OCI-LY7 (cell line): ENCODE measurements around the gene SAMD10. TPM values are rescaled to one million over a fixed set of nuclear protein-coding genes. Genes with fewer than 3 reads are reported as not detected.

Experiments
- BruUV-seq: library from RNA; stranded (reverse); fragments of 400-500 nt; replicated peaks from 2 replicates; lab custom pipeline; 2021; lab: Mats Ljungman, UMichigan
- CTCF ChIA-PET: fragments of 300-600 bp; sonication (Branson Sonifier 250); formaldehyde crosslinking; loops from one replicate; lab custom pipeline; 2022; ENCODE audit warnings: antibody characterized with exemption; ENCODE audit not compliant: unreplicated experiment; lab: Charles Lee
- POLR2A ChIA-PET: fragments of 300-600 bp; sonication (Branson Sonifier 250); formaldehyde crosslinking; loops from one replicate; lab custom pipeline; 2022; ENCODE audit warnings: antibody characterized with exemption; lab: Charles Lee
- DNase-seq: peaks from one replicate; pipeline ENCODE4 v3.0.0-alpha.2; 2015; ENCODE audit warnings: low spot score
- H2AFZ ChIP-seq: fragments of 200-600 bp; sonication (generic), shearing (Covaris generic); 2 replicates; pipeline ENCODE4 v1.6.1; 2014; ENCODE audit warnings: mild to moderate bottlenecking, antibody characterized with exemption, low read length, moderate library complexity
- H3K27ac ChIP-seq: fragments of 200-600 bp; sonication (generic); 2 replicates; pipeline ENCODE4 v1.5.1; 2014; ENCODE audit warnings: mixed run types, low read depth, mild to moderate bottlenecking, moderate library complexity, low read length, inconsistent platforms; ENCODE audit not compliant: poor library complexity, severe bottlenecking
- H3K36me3 ChIP-seq: fragments of 200-600 bp; sonication (generic); 2 replicates; pipeline ENCODE4 v1.6.1; 2014; ENCODE audit warnings: mild to moderate bottlenecking, antibody characterized with exemption, low read length, moderate library complexity, mixed read lengths; ENCODE audit not compliant: insufficient read depth
- H3K4me1 ChIP-seq: fragments of 200-600 bp; sonication (generic); 2 replicates; pipeline ENCODE4 v1.5.1; 2014; ENCODE audit warnings: mild to moderate bottlenecking, low read length; ENCODE audit not compliant: insufficient read depth, poor library complexity, severe bottlenecking
- H3K4me2 ChIP-seq: fragments of 200-600 bp; sonication (generic); 2 replicates; pipeline ENCODE4 v1.6.1; 2014; ENCODE audit warnings: mild to moderate bottlenecking, low read length
- H3K4me3 ChIP-seq: fragments of 200-600 bp; sonication (generic); 2 replicates; pipeline ENCODE4 v1.5.1; 2014; ENCODE audit warnings: mild to moderate bottlenecking, low read depth, low read length; ENCODE audit not compliant: poor library complexity, severe bottlenecking
- H3K79me2 ChIP-seq: fragments of 200-600 bp; sonication (generic); 2 replicates; pipeline ENCODE4 v1.6.1; 2016; ENCODE audit warnings: low read depth, mild to moderate bottlenecking, low read length, moderate library complexity, mixed read lengths; ENCODE audit not compliant: insufficient read depth
- H3K9me2 ChIP-seq: fragments of 200-600 bp; sonication (generic); 2 replicates; pipeline ENCODE4 v1.6.1; 2016; ENCODE audit warnings: mild to moderate bottlenecking, low read length, mixed read lengths; ENCODE audit not compliant: insufficient read depth
- H3K9me3 ChIP-seq: fragments of 200-600 bp; sonication (generic); 2 replicates; pipeline ENCODE4 v1.6.1; 2014; ENCODE audit warnings: mild to moderate bottlenecking, mixed run types, low read length, mixed read lengths
- H4K20me1 ChIP-seq: fragments of 200-600 bp; sonication (generic); 2 replicates; pipeline ENCODE4 v1.6.1; 2014; ENCODE audit warnings: mild to moderate bottlenecking, antibody characterized with exemption, low read length, moderate library complexity, mixed read lengths; ENCODE audit not compliant: insufficient read depth
- CTCF ChIP-seq: fragments of 200-600 bp; sonication (generic); conservative IDR thresholded peaks from 2 replicates; pipeline ENCODE4 v1.5.1; 2014; ENCODE audit warnings: mild to moderate bottlenecking, antibody characterized with exemption, low read length, moderate library complexity, mixed read lengths
- EZH2phosphoT487 ChIP-seq: fragments of 200-600 bp; sonication (generic); IDR thresholded peaks from 2 replicates; pipeline ENCODE4 v1.6.1; 2018; ENCODE audit warnings: low read depth, borderline replicate concordance, mild to moderate bottlenecking, mixed run types, antibody characterized with exemption, low read length, moderate library complexity, mixed read lengths
- intact Hi-C: fragments of 100-400 bp; cut with micrococcal nuclease; formaldehyde crosslinking; loops from one replicate; pipeline ENCODE4 v1.10.0; 2022; ENCODE audit not compliant: unreplicated experiment
- total RNA-seq, 2 experiments: library from RNA; depleted of rRNA in 1 of 2; stranded (reverse); fragments of >200 nt in 1 of 2; shearing (Covaris generic) in 1 of 2; gene quantifications; 2 replicates each; pipeline ENCODE4 v1.2.3, GENCODE V29; 2014 to 2022

The SAMD10 gene
- total RNA-seq, 2 experiments from 2014 or later = 11.9 to 12.0 TPM

GRCh38 chr20:63940071-63940471, 39.4 kb downstream of the SAMD10 start:
- TSS peak; percentile 69 for BruUV-seq
- Histone ChIP-seq H2AFZ (no peak overlapping the region), H3K4me1 (peaks cover 14% of the 10 kb centered on the region), H3K36me3 (peaks cover 64% of the 10 kb centered on the region), H3K9me3 (no peaks in the 10 kb centered on the region), H3K4me3 (no peak overlapping the region), H3K79me2 (no peaks in the 10 kb centered on the region), H3K4me2 (no peak overlapping the region), H3K27ac (no peak overlapping the region), H3K9me2 (no peaks in the 10 kb centered on the region), H4K20me1 (no peaks in the 10 kb centered on the region)
- POLR2A ChIA-PET = interaction anchor here (0.8 kb wide), 1 partner anchor 122 kb away, joined by 4 read pairs; no protein-coding TSS in a partner anchor
- CTCF ChIA-PET = no interaction called here
- DNase-seq = no peak
- TF ChIP-seq EZH2phosphoT487 = no peak
- no peak for TF ChIP-seq CTCF
- intact Hi-C loops = no loop called here

- Histone ChIP-seq H3K27ac (no peak overlapping the region), H3K4me2 (no peak overlapping the region), H3K9me3 (no peaks in the 10 kb centered on the region), H2AFZ (no peak overlapping the region), H3K4me1 (peaks cover 14% of the 10 kb centered on the region), H3K9me2 (no peaks in the 10 kb centered on the region), H3K79me2 (no peaks in the 10 kb centered on the region), H3K4me3 (no peak overlapping the region), H4K20me1 (no peaks in the 10 kb centered on the region), H3K36me3 (peaks cover 64% of the 10 kb centered on the region)
- TF ChIP-seq CTCF (no peak), EZH2phosphoT487 (no peak)
- POLR2A ChIA-PET = interaction anchor here (0.8 kb wide), 1 partner anchor 123 kb away, joined by 4 read pairs; no protein-coding TSS in a partner anchor
- CTCF ChIA-PET = no interaction called here
- intact Hi-C loops = no loop called here
- BruUV-seq = no TSS peak
- DNase-seq = no peak
Observed at GRCh38 chr20:63939061-63939935, 40.1 kb downstream of the SAMD10 start.

GRCh38 chr20:63937596-63937995, 41.8 kb downstream of the SAMD10 start:
- Histone ChIP-seq H3K9me2 (no peaks in the 10 kb centered on the region), H3K9me3 (no peaks in the 10 kb centered on the region), H3K79me2 (no peaks in the 10 kb centered on the region), H3K4me2 (no peak overlapping the region), H3K27ac (no peak overlapping the region), H3K36me3 (peaks cover 62% of the 10 kb centered on the region), H3K4me1 (peaks cover 13% of the 10 kb centered on the region), H3K4me3 (no peak overlapping the region), H4K20me1 (no peaks in the 10 kb centered on the region), H2AFZ (no peak overlapping the region)
- TF ChIP-seq EZH2phosphoT487 (no peak), CTCF (no peak)
- POLR2A ChIA-PET = no interaction called here
- intact Hi-C loops = no loop called here
- no peak for DNase-seq
- BruUV-seq = no TSS peak
- CTCF ChIA-PET = no interaction called here
